MCF 10A (cell line): Measurements from ENCODE around the gene DGKG. TPM values are rescaled to one million over a fixed set of nuclear protein-coding genes. Genes with fewer than 3 reads are reported as not detected.

Experiments
- BruUV-seq: library from RNA; stranded (reverse); fragments of 400-500 nt; replicated peaks from 2 replicates; lab custom pipeline; 2021; lab: Mats Ljungman, UMichigan
- CTCF ChIA-PET: fragments of 300-600 bp; sonication (Branson Sonifier 250); formaldehyde crosslinking; extraction: SDS; loops from one replicate; lab custom pipeline; 2021; ENCODE audit warnings: antibody characterized with exemption, inconsistent platforms; lab: Yijun Ruan, JAX
- POLR2A ChIA-PET: fragments of 300-600, 350-650 bp; sonication (Branson Sonifier 250); formaldehyde crosslinking; extraction: SDS; loops from one replicate; lab custom pipeline; 2020; ENCODE audit warnings: antibody characterized with exemption, inconsistent platforms; lab: Yijun Ruan, JAX
- DNase-seq: peaks from one replicate; pipeline ENCODE4 v3.0.0-alpha.2; 2018; ENCODE audit not compliant: unreplicated experiment
- H3K27ac Mint-ChIP-seq: one replicate; pipeline ENCODE4 v1.8.0; 2022; ENCODE audit warnings: mild to moderate bottlenecking, low read depth, mixed read lengths; ENCODE audit not compliant: unreplicated experiment
- H3K27me3 Mint-ChIP-seq: one replicate; pipeline ENCODE4 v1.8.0; 2022; ENCODE audit warnings: mixed read lengths; ENCODE audit not compliant: insufficient read depth, unreplicated experiment
- H3K36me3 Mint-ChIP-seq: one replicate; pipeline ENCODE4 v1.8.0; 2022; ENCODE audit warnings: mild to moderate bottlenecking, moderate library complexity, mixed read lengths; ENCODE audit not compliant: insufficient read depth, unreplicated experiment
- H3K4me1 Mint-ChIP-seq: one replicate; pipeline ENCODE4 v1.8.0; 2022; ENCODE audit warnings: mixed read lengths; ENCODE audit not compliant: insufficient read depth, unreplicated experiment
- H3K4me3 Mint-ChIP-seq: one replicate; pipeline ENCODE4 v1.8.0; 2022; ENCODE audit warnings: mild to moderate bottlenecking, moderate library complexity, mixed read lengths; ENCODE audit not compliant: unreplicated experiment
- H3K9me3 Mint-ChIP-seq: one replicate; pipeline ENCODE4 v1.8.0; 2022; ENCODE audit warnings: mixed read lengths; ENCODE audit not compliant: unreplicated experiment
- intact Hi-C: fragments of 100-400 bp; cut with micrococcal nuclease; formaldehyde crosslinking; loops from 2 replicates; pipeline ENCODE4 v1.14.1; 2022
- total RNA-seq: library from RNA; stranded (reverse); gene quantifications from 2 replicates; pipeline ENCODE4 v1.2.3, GENCODE V29; 2022
- TF ChIP-seq, protein P1 (sequence below): fragments of 200-600 bp; IDR thresholded peaks from one replicate; pipeline ENCODE4 v1.8.0; 2022; ENCODE audit warnings: antibody characterized with exemption, mild to moderate bottlenecking; ENCODE audit not compliant: unreplicated experiment

The DGKG gene
- total RNA-seq, 1 experiment from 2014 or later: not detected

DNA sequence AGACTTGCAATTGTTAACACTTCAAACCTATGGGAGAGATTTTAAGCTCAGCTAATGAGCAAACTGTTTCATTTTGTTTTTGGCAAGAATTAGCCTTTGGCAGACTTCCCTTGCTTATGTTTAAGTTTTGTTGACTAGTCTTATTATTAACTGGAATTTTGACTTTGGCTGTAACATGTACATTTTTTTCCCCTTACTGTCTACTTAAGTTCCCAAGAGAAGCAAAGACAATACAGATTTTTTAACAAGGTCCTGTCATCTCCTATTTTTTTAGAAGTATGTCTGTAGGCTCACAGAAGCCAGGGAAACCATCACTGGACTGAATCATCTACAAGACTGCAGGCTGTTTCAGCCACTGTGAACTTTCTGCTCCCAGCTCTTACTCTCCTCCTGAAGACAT lies 74.3 kb downstream of the DGKG start:
- no peaks in the 10 kb centered on the region for H3K9me3 Mint-ChIP-seq
- H3K4me1 Mint-ChIP-seq: no peaks in the 10 kb centered on the region
- TF ChIP-seq, protein P1, sequence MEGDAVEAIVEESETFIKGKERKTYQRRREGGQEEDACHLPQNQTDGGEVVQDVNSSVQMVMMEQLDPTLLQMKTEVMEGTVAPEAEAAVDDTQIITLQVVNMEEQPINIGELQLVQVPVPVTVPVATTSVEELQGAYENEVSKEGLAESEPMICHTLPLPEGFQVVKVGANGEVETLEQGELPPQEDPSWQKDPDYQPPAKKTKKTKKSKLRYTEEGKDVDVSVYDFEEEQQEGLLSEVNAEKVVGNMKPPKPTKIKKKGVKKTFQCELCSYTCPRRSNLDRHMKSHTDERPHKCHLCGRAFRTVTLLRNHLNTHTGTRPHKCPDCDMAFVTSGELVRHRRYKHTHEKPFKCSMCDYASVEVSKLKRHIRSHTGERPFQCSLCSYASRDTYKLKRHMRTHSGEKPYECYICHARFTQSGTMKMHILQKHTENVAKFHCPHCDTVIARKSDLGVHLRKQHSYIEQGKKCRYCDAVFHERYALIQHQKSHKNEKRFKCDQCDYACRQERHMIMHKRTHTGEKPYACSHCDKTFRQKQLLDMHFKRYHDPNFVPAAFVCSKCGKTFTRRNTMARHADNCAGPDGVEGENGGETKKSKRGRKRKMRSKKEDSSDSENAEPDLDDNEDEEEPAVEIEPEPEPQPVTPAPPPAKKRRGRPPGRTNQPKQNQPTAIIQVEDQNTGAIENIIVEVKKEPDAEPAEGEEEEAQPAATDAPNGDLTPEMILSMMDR: no peak
- H3K4me3 Mint-ChIP-seq: no peak overlapping the region
- DNase-seq: peak; percentile 27
- intact Hi-C loops: no loop called here
- no peaks in the 10 kb centered on the region for H3K36me3 Mint-ChIP-seq
- ChIA-PET CTCF (interaction anchor here (0.7 to 1.1 kb wide), 3 partner anchors 27 to 253 kb away, joined by 3 to 4 read pairs (median 3); no protein-coding TSS in a partner anchor), POLR2A (interaction anchor here (0.5 to 0.9 kb wide), 3 partner anchors 38 to 180 kb away, joined by 3 read pairs; no protein-coding TSS in a partner anchor)
- H3K27me3 Mint-ChIP-seq: no peaks in the 10 kb centered on the region
- no peak overlapping the region for H3K27ac Mint-ChIP-seq
- BruUV-seq: no TSS peak

DNA sequence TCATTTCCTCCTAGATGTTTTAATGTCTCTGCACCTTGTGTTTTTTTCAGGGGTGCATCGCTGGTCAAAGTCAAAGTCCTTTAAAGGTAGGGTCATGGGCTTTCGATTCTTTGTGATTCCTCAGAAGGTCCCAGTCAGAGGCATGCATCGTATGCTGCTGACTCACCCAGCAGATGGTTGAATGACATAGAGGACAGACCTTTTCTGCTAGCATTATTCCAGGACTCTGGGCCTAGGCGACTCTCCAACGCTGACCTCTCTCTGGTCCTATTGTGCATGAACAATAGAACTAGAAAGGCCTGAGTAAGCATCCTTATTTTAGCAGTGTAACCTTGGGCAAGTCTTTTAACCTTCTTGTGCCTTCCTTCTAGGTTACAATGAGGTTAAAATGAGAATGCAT lies 75.9 kb downstream of the DGKG start:
- TF ChIP-seq, protein P1: no peak
- POLR2A ChIA-PET: no interaction called here
- BruUV-seq: no TSS peak
- CTCF ChIA-PET: no interaction called here
- Mint-ChIP-seq H3K4me1 (no peaks in the 10 kb centered on the region), H3K9me3 (no peaks in the 10 kb centered on the region), H3K4me3 (no peak overlapping the region), H3K27me3 (no peaks in the 10 kb centered on the region), H3K27ac (no peak overlapping the region), H3K36me3 (no peaks in the 10 kb centered on the region)
- intact Hi-C loops: no loop called here
- DNase-seq: no peak

DNA sequence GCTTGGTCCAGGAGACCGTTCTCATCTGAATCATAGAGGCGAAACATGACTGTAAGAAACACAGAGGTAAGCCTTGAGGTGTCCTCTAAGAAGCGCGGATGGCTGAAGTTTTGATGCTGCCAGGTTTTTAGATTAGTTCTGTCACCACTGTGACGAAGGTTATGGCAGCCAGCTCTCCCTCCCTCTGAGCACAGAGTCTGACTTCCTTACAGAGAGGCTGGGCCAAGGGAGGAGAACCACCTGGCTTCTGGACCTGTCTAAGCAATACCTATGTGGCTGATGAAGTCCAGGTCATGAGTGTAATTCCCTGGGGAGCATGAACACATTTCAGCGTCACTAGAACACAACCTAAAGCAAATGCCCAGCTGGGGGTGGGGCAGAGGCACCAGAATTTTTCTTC lies 77.4 kb downstream of the DGKG start:
- intact Hi-C loops: no loop called here
- Mint-ChIP-seq H3K4me1 (no peaks in the 10 kb centered on the region), H3K36me3 (no peaks in the 10 kb centered on the region), H3K27ac (no peak overlapping the region), H3K9me3 (no peaks in the 10 kb centered on the region), H3K27me3 (peaks cover 3% of the 10 kb centered on the region), H3K4me3 (no peak overlapping the region)
- no TSS peak for BruUV-seq
- TF ChIP-seq, protein P1: no peak
- no peak for DNase-seq
- ChIA-PET POLR2A (no interaction called here), CTCF (no interaction called here)

DNA sequence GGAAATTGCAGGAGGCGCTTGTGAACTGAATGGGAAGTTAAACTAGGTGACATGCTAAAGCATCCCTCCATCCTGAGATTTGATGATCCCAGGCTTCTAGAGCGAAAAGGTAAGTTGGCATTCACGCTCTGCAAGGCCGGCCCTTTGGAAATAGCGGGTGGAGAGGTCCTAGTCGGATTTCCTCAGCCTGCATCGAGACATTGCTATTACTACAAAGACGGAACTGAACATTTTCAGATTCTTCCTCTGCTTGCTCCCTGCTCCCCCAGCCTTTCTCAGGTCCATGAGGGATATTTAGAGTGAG lies 77.7 kb downstream of the DGKG start:
- no TSS peak for BruUV-seq
- no peaks in the 10 kb centered on the region for H3K4me1 Mint-ChIP-seq
- no peak overlapping the region for H3K27ac Mint-ChIP-seq
- H3K27me3 Mint-ChIP-seq: peaks cover 7% of the 10 kb centered on the region
- H3K4me3 Mint-ChIP-seq: no peak overlapping the region
- no peaks in the 10 kb centered on the region for H3K36me3 Mint-ChIP-seq
- intact Hi-C loops: no loop called here
- ChIA-PET POLR2A (no interaction called here), CTCF (no interaction called here)
- TF ChIP-seq, protein P1: no peak
- H3K9me3 Mint-ChIP-seq: no peaks in the 10 kb centered on the region
- no peak for DNase-seq
